ENCODE results near the gene FBXL4.

DNA sequence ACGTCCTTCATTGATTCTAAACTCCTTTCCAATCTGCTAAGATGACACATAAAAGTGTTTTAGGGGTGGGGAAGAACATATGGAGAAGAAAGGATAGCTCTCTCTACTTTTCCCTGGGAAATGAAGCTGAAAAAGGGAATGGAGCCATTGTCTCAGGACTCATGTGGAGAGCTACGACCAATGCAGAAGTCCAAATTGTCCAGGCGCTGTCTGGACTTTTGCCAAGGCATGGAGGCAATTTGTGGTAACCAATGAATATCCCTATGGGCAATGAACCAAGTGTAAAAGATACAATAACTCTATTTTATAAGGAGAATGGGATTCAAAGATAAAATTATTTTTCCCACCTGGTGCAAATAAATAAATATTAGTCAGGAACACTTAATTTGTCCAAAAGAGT is 16.1 kb downstream of the FBXL4 start:
- TF ChIP-seq, protein P1, sequence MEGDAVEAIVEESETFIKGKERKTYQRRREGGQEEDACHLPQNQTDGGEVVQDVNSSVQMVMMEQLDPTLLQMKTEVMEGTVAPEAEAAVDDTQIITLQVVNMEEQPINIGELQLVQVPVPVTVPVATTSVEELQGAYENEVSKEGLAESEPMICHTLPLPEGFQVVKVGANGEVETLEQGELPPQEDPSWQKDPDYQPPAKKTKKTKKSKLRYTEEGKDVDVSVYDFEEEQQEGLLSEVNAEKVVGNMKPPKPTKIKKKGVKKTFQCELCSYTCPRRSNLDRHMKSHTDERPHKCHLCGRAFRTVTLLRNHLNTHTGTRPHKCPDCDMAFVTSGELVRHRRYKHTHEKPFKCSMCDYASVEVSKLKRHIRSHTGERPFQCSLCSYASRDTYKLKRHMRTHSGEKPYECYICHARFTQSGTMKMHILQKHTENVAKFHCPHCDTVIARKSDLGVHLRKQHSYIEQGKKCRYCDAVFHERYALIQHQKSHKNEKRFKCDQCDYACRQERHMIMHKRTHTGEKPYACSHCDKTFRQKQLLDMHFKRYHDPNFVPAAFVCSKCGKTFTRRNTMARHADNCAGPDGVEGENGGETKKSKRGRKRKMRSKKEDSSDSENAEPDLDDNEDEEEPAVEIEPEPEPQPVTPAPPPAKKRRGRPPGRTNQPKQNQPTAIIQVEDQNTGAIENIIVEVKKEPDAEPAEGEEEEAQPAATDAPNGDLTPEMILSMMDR (optimal IDR thresholded peaks at IDR 0.05 in 1 of 3, IDR thresholded peaks at IDR 0.05 in 1 of 3, conservative IDR thresholded peaks at IDR 0.05 in 1 of 3; ENCODE audit: extremely low read depth in 1 of 3, insufficient read depth in 2 of 3, low read length in 3 of 3) = no peak
- no peak for TF ChIP-seq EZH2 (IDR thresholded peaks at IDR 0.05; ENCODE audit: low read length)
